IPS DF 4.7 (cell line): ENCODE data around the gene INSR.
"Not testable (repeated sequence)": the region's sequence is repeated elsewhere in the genome, so short reads cannot be mapped to it uniquely, and the experiment has no call there.

Experiments
- DNase-seq: peaks from one replicate; pipeline ENCODE4 v3.0.0-alpha.2; 2013; ENCODE audit warnings: low spot score; ENCODE audit errors: extremely low read depth

The INSR gene

GRCh38 chr19:7196763-7197118 lies 97.5 kb downstream of the INSR start:
- DNase-seq, result no peak

GRCh38 chr19:7195046-7195445 lies 99.2 kb downstream of the INSR start:
- no peak for DNase-seq

GRCh38 chr19:7194566-7194965 lies 99.6 kb downstream of the INSR start:
- no peak for DNase-seq

GRCh38 chr19:7191946-7192691 lies 102.1 kb downstream of the INSR start:
- no peak for DNase-seq

- no peak for DNase-seq
Observed at GRCh38 chr19:7188698-7189629, 105.2 kb downstream of the INSR start.

GRCh38 chr19:7187605-7188339 lies 106.4 kb downstream of the INSR start:
- no peak for DNase-seq

- no peak for DNase-seq
Observed at GRCh38 chr19:7182489-7182888, 111.7 kb downstream of the INSR start.

GRCh38 chr19:7179917-7180306 lies 114.3 kb downstream of the INSR start:
- DNase-seq, result no peak

- no peak for DNase-seq
Observed at GRCh38 chr19:7177926-7178325, 116.3 kb downstream of the INSR start.

- no peak for DNase-seq
Observed at GRCh38 chr19:7176792-7177191, 117.4 kb downstream of the INSR start.

- no peak for DNase-seq
Observed at GRCh38 chr19:7172794-7173193, 121.4 kb downstream of the INSR start.

GRCh38 chr19:7170983-7171382 lies 123.2 kb downstream of the INSR start:
- no peak for DNase-seq

- no peak for DNase-seq
Observed at GRCh38 chr19:7168941-7169340, 125.3 kb downstream of the INSR start.

- DNase-seq, result no peak
Observed at GRCh38 chr19:7161292-7161691, 132.9 kb downstream of the INSR start.

GRCh38 chr19:7159105-7159933 lies 134.9 kb downstream of the INSR start:
- no peak for DNase-seq

- no peak for DNase-seq
Observed at GRCh38 chr19:7153022-7153421, 141.2 kb downstream of the INSR start.

- no peak for DNase-seq
Observed at GRCh38 chr19:7152568-7152967, 141.6 kb downstream of the INSR start.

GRCh38 chr19:7149956-7150705 lies 144.1 kb downstream of the INSR start:
- no peak for DNase-seq

GRCh38 chr19:7147119-7147675 lies 147.0 kb downstream of the INSR start:
- not testable (repeated sequence) for DNase-seq

GRCh38 chr19:7146086-7146485 lies 148.1 kb downstream of the INSR start:
- not testable (repeated sequence) for DNase-seq
